ENCODE measurements around the gene LGR5. TPM values are rescaled to one million over a fixed set of nuclear protein-coding genes. Genes with fewer than 3 reads are reported as not detected.

LGR5 gene
- total and polyA plus RNA-seq, 2 donors (not counting 3 experiments of a cell fraction or from before 2014, with no cell fraction given): not detected

GRCh38 chr12:71582925-71583324, 143.3 kb downstream of the LGR5 start:
- no peaks in the 10 kb centered on the region for H3K36me3 ChIP-seq (ENCODE audit: control insufficient read depth in 2 of 2, extremely low read depth in 1 of 2, insufficient read depth in 2 of 2, low read length in 2 of 2)
- no peak overlapping the region for H2AFZ ChIP-seq (ENCODE audit: low read depth, low read length)
- FAIRE-seq (no peak), DNase-seq (ENCODE audit: low read depth, low spot score) (no peak)
- no TSS peak for BruUV-seq (replicated peaks)
- TF ChIP-seq, protein P1, sequence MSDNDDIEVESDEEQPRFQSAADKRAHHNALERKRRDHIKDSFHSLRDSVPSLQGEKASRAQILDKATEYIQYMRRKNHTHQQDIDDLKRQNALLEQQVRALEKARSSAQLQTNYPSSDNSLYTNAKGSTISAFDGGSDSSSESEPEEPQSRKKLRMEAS (IDR thresholded peaks at IDR 0.05; ENCODE audit: insufficient read depth, insufficient read length): no peak
- TF ChIP-seq MYC (IDR thresholded peaks at IDR 0.05; ENCODE audit: low read depth, low read length) (no peak), GATA2 (IDR thresholded peaks at IDR 0.05; ENCODE audit: insufficient read depth, insufficient read length, low read depth, low read length) (no peak)
- H3K4me2 ChIP-seq (ENCODE audit: insufficient read depth, low read length): no peak overlapping the region
- CTCF ChIA-PET: no interaction called here
- H3K9me3 ChIP-seq (replicated peaks; ENCODE audit: control insufficient read depth, insufficient read depth, low read length): no peaks in the 10 kb centered on the region
- H3K4me3 ChIP-seq (replicated peaks in 1 of 3; ENCODE audit: insufficient read depth in 1 of 3, low read depth in 1 of 3, low read length in 3 of 3): no peak overlapping the region
- POLR2A ChIA-PET: no interaction called here
- no peaks in the 10 kb centered on the region for H3K4me1 ChIP-seq (ENCODE audit: control insufficient read depth, extremely low read depth, insufficient read depth, low read length)
- dilution Hi-C loops (cut with MboI; ENCODE audit: extremely low pct_ligation_motif_present, low sequenced_read_pairs): no loop called here
- no peaks in the 10 kb centered on the region for H4K20me1 ChIP-seq (replicated peaks; ENCODE audit: control insufficient read depth, extremely low read depth, insufficient read depth, low read length)
- intact Hi-C loops (cut with micrococcal nuclease): no loop called here
- H3K27ac ChIP-seq (ENCODE audit: insufficient read depth, low read depth, low read length): no peak overlapping the region
- H3K79me2 ChIP-seq (ENCODE audit: control insufficient read depth, insufficient read depth, low read length): no peaks in the 10 kb centered on the region
- peaks cover 0 to 9% of the 10 kb centered on the region in 2 experiments for H3K27me3 ChIP-seq (ENCODE audit: control insufficient read depth in 2 of 2, insufficient read depth in 2 of 2, low read length in 2 of 2)
- H3K9me1 ChIP-seq (replicated peaks; ENCODE audit: control insufficient read depth, extremely low read depth, insufficient read depth, low read length): no peaks in the 10 kb centered on the region
- no peak overlapping the region for H3K9ac ChIP-seq (replicated peaks; ENCODE audit: extremely low read depth, insufficient read depth, low read length)

GRCh38 chr12:71584356-71584755, 144.8 kb downstream of the LGR5 start:
- FAIRE-seq: no peak
- no peak overlapping the region for H3K4me2 ChIP-seq (ENCODE audit: insufficient read depth, low read length)

More at GRCh38 chr12:71584356-71584755, 144.8 kb downstream of the LGR5 start:
- Histone ChIP-seq H3K9me3 (replicated peaks; ENCODE audit: control insufficient read depth, insufficient read depth, low read length) (no peaks in the 10 kb centered on the region), H3K4me1 (ENCODE audit: control insufficient read depth, extremely low read depth, insufficient read depth, low read length) (no peaks in the 10 kb centered on the region), H3K36me3 (ENCODE audit: control insufficient read depth in 2 of 2, extremely low read depth in 1 of 2, insufficient read depth in 2 of 2, low read length in 2 of 2) (no peaks in the 10 kb centered on the region), H3K79me2 (ENCODE audit: control insufficient read depth, insufficient read depth, low read length) (no peaks in the 10 kb centered on the region), H2AFZ (ENCODE audit: low read depth, low read length) (no peak overlapping the region), H3K9ac (replicated peaks; ENCODE audit: extremely low read depth, insufficient read depth, low read length) (no peak overlapping the region), H3K9me1 (replicated peaks; ENCODE audit: control insufficient read depth, extremely low read depth, insufficient read depth, low read length) (no peaks in the 10 kb centered on the region), H3K27me3 (ENCODE audit: control insufficient read depth in 2 of 2, insufficient read depth in 2 of 2, low read length in 2 of 2) (peaks cover 3 to 9% of the 10 kb centered on the region in 2 experiments), H4K20me1 (replicated peaks; ENCODE audit: control insufficient read depth, extremely low read depth, insufficient read depth, low read length) (no peaks in the 10 kb centered on the region), H3K4me3 (replicated peaks in 1 of 3; ENCODE audit: insufficient read depth in 1 of 3, low read depth in 1 of 3, low read length in 3 of 3) (no peak overlapping the region), H3K27ac (ENCODE audit: insufficient read depth, low read depth, low read length) (no peak overlapping the region)
- TF ChIP-seq CTCF (IDR thresholded peaks at IDR 0.05; ENCODE audit: extremely low read depth in 1 of 2, insufficient read depth in 1 of 2, low read depth in 1 of 2, low read length in 2 of 2): no peak
- TF ChIP-seq GATA2 (IDR thresholded peaks at IDR 0.05; ENCODE audit: insufficient read depth, insufficient read length, low read depth, low read length): no peak
- TF ChIP-seq JUN (IDR thresholded peaks at IDR 0.05; ENCODE audit: borderline replicate concordance, insufficient read depth, insufficient read length, low read depth): no peak
- TF ChIP-seq, protein P1 (IDR thresholded peaks at IDR 0.05; ENCODE audit: insufficient read depth, insufficient read length): no peak
- no peak for TF ChIP-seq POLR2AphosphoS5 (IDR thresholded peaks at IDR 0.05; ENCODE audit: insufficient read depth, low read depth, low read length)
- TF ChIP-seq POLR2A (IDR thresholded peaks at IDR 0.05; ENCODE audit: low read depth, low read length): no peak
- TF ChIP-seq EZH2 (IDR thresholded peaks at IDR 0.05; ENCODE audit: borderline replicate concordance, low read depth, low read length, severe bottlenecking): no peak
- TF ChIP-seq FOS (IDR thresholded peaks at IDR 0.05; ENCODE audit: borderline replicate concordance, insufficient read depth, low read length): no peak
- no peak for TF ChIP-seq MYC (IDR thresholded peaks at IDR 0.05; ENCODE audit: low read depth, low read length)
- dilution Hi-C loops (cut with MboI; ENCODE audit: extremely low pct_ligation_motif_present, low sequenced_read_pairs) (no loop called here), intact Hi-C loops (cut with micrococcal nuclease) (no loop called here)
- no peak for DNase-seq (ENCODE audit: low read depth, low spot score)
- ChIA-PET POLR2A (no interaction called here), CTCF (no interaction called here)
- no TSS peak for BruUV-seq (replicated peaks)

Data from endothelial cell of umbilical vein (primary cell).